ENCODE results near the gene GALNT7. TPM values are rescaled to one million over a fixed set of nuclear protein-coding genes. Genes with fewer than 3 reads are reported as not detected.

GALNT7 gene
- total RNA-seq, 1 experiment from 2014 or later = 16.8 TPM

DNA sequence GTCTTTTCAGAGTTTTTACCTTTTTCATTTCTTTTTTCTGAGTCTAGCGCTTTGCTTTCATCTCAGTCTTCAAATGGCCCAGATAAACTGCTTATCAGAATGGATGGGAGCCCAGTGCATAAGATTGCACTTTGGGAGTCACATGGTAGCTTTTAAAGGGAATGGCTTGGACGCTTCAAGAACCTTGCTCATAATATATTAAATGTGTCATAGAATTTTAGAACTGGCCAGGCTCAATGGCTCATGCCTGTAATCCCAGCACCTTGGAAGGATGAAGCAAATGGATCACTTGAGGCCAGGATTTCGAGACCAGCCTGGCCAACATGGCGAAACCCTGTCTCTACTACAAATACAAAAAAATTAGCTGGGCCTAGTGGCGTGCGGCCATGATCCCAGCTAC lies 97.1 kb downstream of the GALNT7 start:
- H3K4me3 Mint-ChIP-seq (ENCODE audit: unreplicated experiment) = no peak overlapping the region
- TF ChIP-seq, protein P1, sequence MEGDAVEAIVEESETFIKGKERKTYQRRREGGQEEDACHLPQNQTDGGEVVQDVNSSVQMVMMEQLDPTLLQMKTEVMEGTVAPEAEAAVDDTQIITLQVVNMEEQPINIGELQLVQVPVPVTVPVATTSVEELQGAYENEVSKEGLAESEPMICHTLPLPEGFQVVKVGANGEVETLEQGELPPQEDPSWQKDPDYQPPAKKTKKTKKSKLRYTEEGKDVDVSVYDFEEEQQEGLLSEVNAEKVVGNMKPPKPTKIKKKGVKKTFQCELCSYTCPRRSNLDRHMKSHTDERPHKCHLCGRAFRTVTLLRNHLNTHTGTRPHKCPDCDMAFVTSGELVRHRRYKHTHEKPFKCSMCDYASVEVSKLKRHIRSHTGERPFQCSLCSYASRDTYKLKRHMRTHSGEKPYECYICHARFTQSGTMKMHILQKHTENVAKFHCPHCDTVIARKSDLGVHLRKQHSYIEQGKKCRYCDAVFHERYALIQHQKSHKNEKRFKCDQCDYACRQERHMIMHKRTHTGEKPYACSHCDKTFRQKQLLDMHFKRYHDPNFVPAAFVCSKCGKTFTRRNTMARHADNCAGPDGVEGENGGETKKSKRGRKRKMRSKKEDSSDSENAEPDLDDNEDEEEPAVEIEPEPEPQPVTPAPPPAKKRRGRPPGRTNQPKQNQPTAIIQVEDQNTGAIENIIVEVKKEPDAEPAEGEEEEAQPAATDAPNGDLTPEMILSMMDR (IDR thresholded peaks at IDR 0.05; ENCODE audit: insufficient read depth in 1 of 2, low read depth in 1 of 2, low read length in 1 of 2, severe bottlenecking in 1 of 2, unreplicated experiment in 1 of 2) = no peak
- H3K36me3 Mint-ChIP-seq (ENCODE audit: insufficient read depth, unreplicated experiment) = no peaks in the 10 kb centered on the region
- no peaks in the 10 kb centered on the region for H3K27me3 ChIP-seq (replicated peaks; ENCODE audit: control insufficient read depth, insufficient read depth, low read length)
- no peak for DNase-seq
- H3K9me3 ChIP-seq = no peaks in the 10 kb centered on the region
- 0 out of 2 replicates have a peak, but pooled peaks cover 6% of the 10 kb centered on the region for H3K4me1 ChIP-seq
- POLR2A ChIA-PET = no interaction called here
- peaks cover 7% of the 10 kb centered on the region for H3K4me1 Mint-ChIP-seq (ENCODE audit: low read depth, unreplicated experiment)
- H3K4me3 ChIP-seq (ENCODE audit: low read depth, low read length) = no peak overlapping the region
- no peak overlapping the region for H3K27ac Mint-ChIP-seq (ENCODE audit: unreplicated experiment)
- H3K36me3 ChIP-seq (ENCODE audit: control insufficient read depth, insufficient read depth, low read length) = no peaks in the 10 kb centered on the region
- H3K27me3 Mint-ChIP-seq (ENCODE audit: insufficient read depth, unreplicated experiment) = no peaks in the 10 kb centered on the region
- BruUV-seq (replicated peaks) = no TSS peak
- H3K9me3 Mint-ChIP-seq (ENCODE audit: unreplicated experiment) = no peaks in the 10 kb centered on the region
- intact Hi-C loops (cut with micrococcal nuclease; ENCODE audit: unreplicated experiment) = no loop called here
- CTCF ChIA-PET = interaction anchor here (0.6 kb wide), 1 partner anchor 14 kb away, joined by 5 read pairs; no protein-coding TSS in a partner anchor

DNA sequence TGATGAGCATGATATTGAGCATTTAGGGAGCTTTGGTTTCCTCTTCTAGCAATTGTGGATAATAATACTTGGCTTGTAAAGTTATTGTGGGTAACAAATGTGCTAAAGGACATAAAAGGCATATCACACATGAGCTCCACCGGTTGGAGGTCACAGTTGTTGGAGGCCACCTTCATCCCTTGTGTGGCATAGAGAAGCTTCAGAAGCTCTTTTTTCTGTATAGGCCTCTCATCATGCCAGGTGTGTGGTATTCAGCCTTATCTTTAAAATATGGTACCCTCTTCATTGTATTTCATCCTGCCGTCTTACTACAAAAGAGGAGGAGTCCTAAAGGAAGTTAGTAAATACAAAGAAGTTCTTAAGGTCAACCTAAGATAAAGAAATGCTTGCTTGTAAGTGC lies 99.1 kb downstream of the GALNT7 start:
- Mint-ChIP-seq H3K4me3 (ENCODE audit: unreplicated experiment) (no peak overlapping the region), H3K9me3 (ENCODE audit: unreplicated experiment) (no peaks in the 10 kb centered on the region), H3K36me3 (ENCODE audit: insufficient read depth, unreplicated experiment) (no peaks in the 10 kb centered on the region), H3K4me1 (ENCODE audit: low read depth, unreplicated experiment) (peaks cover 7% of the 10 kb centered on the region), H3K27ac (ENCODE audit: unreplicated experiment) (no peak overlapping the region), H3K27me3 (ENCODE audit: insufficient read depth, unreplicated experiment) (no peaks in the 10 kb centered on the region)
- 0 out of 2 replicates have a peak, but pooled peaks cover 6% of the 10 kb centered on the region for H3K4me1 ChIP-seq
- no peak overlapping the region for H3K4me3 ChIP-seq (ENCODE audit: low read depth, low read length)
- no peaks in the 10 kb centered on the region for H3K9me3 ChIP-seq
- DNase-seq = no peak
- POLR2A ChIA-PET = no interaction called here
- no peaks in the 10 kb centered on the region for H3K27me3 ChIP-seq (replicated peaks; ENCODE audit: control insufficient read depth, insufficient read depth, low read length)
- no peaks in the 10 kb centered on the region for H3K36me3 ChIP-seq (ENCODE audit: control insufficient read depth, insufficient read depth, low read length)
- CTCF ChIA-PET = no interaction called here
- intact Hi-C loops (cut with micrococcal nuclease; ENCODE audit: unreplicated experiment) = no loop called here
- TF ChIP-seq, protein P1 (IDR thresholded peaks at IDR 0.05; ENCODE audit: insufficient read depth in 1 of 2, low read depth in 1 of 2, low read length in 1 of 2, severe bottlenecking in 1 of 2, unreplicated experiment in 1 of 2) = no peak
- BruUV-seq (replicated peaks) = no TSS peak

DNA sequence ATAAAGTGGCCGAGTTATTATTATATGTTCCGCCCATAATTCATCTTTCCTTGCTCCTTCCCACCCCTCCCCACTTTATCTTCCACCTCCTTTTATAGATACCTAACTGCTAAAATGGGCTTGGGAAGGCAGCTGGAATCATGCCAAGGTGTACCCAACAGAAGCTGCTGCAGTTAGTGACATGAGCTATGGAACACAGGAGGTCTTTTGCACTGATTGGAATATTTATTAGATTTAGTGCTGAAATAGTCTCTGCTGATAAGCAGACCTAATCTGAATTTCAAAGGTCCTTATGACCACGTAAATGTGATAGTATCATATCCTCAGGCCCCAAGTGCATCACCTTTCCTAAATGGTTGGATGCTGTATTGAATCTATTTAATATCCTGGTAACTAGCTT lies 100.7 kb downstream of the GALNT7 start:
- H3K36me3 ChIP-seq (ENCODE audit: control insufficient read depth, insufficient read depth, low read length) = no peaks in the 10 kb centered on the region
- no peak overlapping the region for H3K4me3 ChIP-seq (ENCODE audit: low read depth, low read length)
- no peaks in the 10 kb centered on the region for H3K27me3 ChIP-seq (replicated peaks; ENCODE audit: control insufficient read depth, insufficient read depth, low read length)
- H3K4me1 ChIP-seq = no peaks in the 10 kb centered on the region
- no peaks in the 10 kb centered on the region for H3K9me3 Mint-ChIP-seq (ENCODE audit: unreplicated experiment)
- no peaks in the 10 kb centered on the region for H3K9me3 ChIP-seq
- peaks cover 4% of the 10 kb centered on the region for H3K4me1 Mint-ChIP-seq (ENCODE audit: low read depth, unreplicated experiment)
- no peak overlapping the region for H3K4me3 Mint-ChIP-seq (ENCODE audit: unreplicated experiment)
- no TSS peak for BruUV-seq (replicated peaks)
- intact Hi-C loops (cut with micrococcal nuclease; ENCODE audit: unreplicated experiment) = no loop called here
- DNase-seq = no peak
- no peaks in the 10 kb centered on the region for H3K36me3 Mint-ChIP-seq (ENCODE audit: insufficient read depth, unreplicated experiment)
- TF ChIP-seq, protein P1 (IDR thresholded peaks at IDR 0.05; ENCODE audit: insufficient read depth in 1 of 2, low read depth in 1 of 2, low read length in 1 of 2, severe bottlenecking in 1 of 2, unreplicated experiment in 1 of 2) = no peak
- no peak overlapping the region for H3K27ac Mint-ChIP-seq (ENCODE audit: unreplicated experiment)
- ChIA-PET CTCF (no interaction called here), POLR2A (no interaction called here)
- no peaks in the 10 kb centered on the region for H3K27me3 Mint-ChIP-seq (ENCODE audit: insufficient read depth, unreplicated experiment)

Data from Caco-2 (cell line).